ENCODE results near the gene RCE1. TPM values are rescaled to one million over a fixed set of nuclear protein-coding genes. Genes with fewer than 3 reads are reported as not detected.

RCE1 gene
- total RNA-seq, 1 donor from 2014 or later: 30.6 TPM

GRCh38 chr11:66883016-66883965 lies 40.0 kb downstream of the RCE1 start:
- H3K4me3 Mint-ChIP-seq (ENCODE audit: unreplicated experiment): no peak overlapping the region

GRCh38 chr11:66884443-66884842 lies 41.2 kb downstream of the RCE1 start:
- Mint-ChIP-seq H3K4me1 (ENCODE audit: low read depth, unreplicated experiment) (peaks cover 33% of the 10 kb centered on the region), H3K9me3 (ENCODE audit: unreplicated experiment) (peaks cover 3% of the 10 kb centered on the region), H3K4me3 (ENCODE audit: unreplicated experiment) (no peak overlapping the region), H3K27ac (ENCODE audit: unreplicated experiment) (no peak overlapping the region), H3K36me3 (ENCODE audit: unreplicated experiment) (no peaks in the 10 kb centered on the region), H3K27me3 (ENCODE audit: unreplicated experiment) (peaks cover 13% of the 10 kb centered on the region)
- no peak for TF ChIP-seq CTCF (IDR thresholded peaks at IDR 0.05; ENCODE audit: partially characterized antibody, unreplicated experiment)
- no peak for DNase-seq

More at GRCh38 chr11:66883016-66883965, 40.0 kb downstream of the RCE1 start:
- peaks cover 3% of the 10 kb centered on the region for H3K9me3 Mint-ChIP-seq (ENCODE audit: unreplicated experiment)
- peak; percentile 88 for DNase-seq
- no peaks in the 10 kb centered on the region for H3K36me3 Mint-ChIP-seq (ENCODE audit: unreplicated experiment)
- H3K4me1 Mint-ChIP-seq (ENCODE audit: low read depth, unreplicated experiment): peaks cover 34% of the 10 kb centered on the region
- peak overlapping the region; percentile 68 for H3K27ac Mint-ChIP-seq (ENCODE audit: unreplicated experiment)
- peak; percentile 70 for TF ChIP-seq CTCF (IDR thresholded peaks at IDR 0.05; ENCODE audit: partially characterized antibody, unreplicated experiment)
- H3K27me3 Mint-ChIP-seq (ENCODE audit: unreplicated experiment): peaks cover 15% of the 10 kb centered on the region

- DNase-seq: no peak
- no peak overlapping the region for H3K4me3 Mint-ChIP-seq (ENCODE audit: unreplicated experiment)
- no peak overlapping the region for H3K27ac Mint-ChIP-seq (ENCODE audit: unreplicated experiment)
- H3K36me3 Mint-ChIP-seq (ENCODE audit: unreplicated experiment): no peaks in the 10 kb centered on the region
- no peak for TF ChIP-seq CTCF (IDR thresholded peaks at IDR 0.05; ENCODE audit: partially characterized antibody, unreplicated experiment)
- peaks cover 11% of the 10 kb centered on the region for H3K27me3 Mint-ChIP-seq (ENCODE audit: unreplicated experiment)
- peaks cover 3% of the 10 kb centered on the region for H3K9me3 Mint-ChIP-seq (ENCODE audit: unreplicated experiment)
- peaks cover 25% of the 10 kb centered on the region for H3K4me1 Mint-ChIP-seq (ENCODE audit: low read depth, unreplicated experiment)
Measured at GRCh38 chr11:66885469-66885868, 42.2 kb downstream of the RCE1 start.

- Mint-ChIP-seq H3K9me3 (ENCODE audit: unreplicated experiment) (peaks cover 3% of the 10 kb centered on the region), H3K27ac (ENCODE audit: unreplicated experiment) (no peak overlapping the region), H3K27me3 (ENCODE audit: unreplicated experiment) (peaks cover 10% of the 10 kb centered on the region), H3K36me3 (ENCODE audit: unreplicated experiment) (no peaks in the 10 kb centered on the region), H3K4me1 (ENCODE audit: low read depth, unreplicated experiment) (peaks cover 21% of the 10 kb centered on the region), H3K4me3 (ENCODE audit: unreplicated experiment) (peak overlapping the region; percentile 2)
- DNase-seq: no peak
- TF ChIP-seq CTCF (IDR thresholded peaks at IDR 0.05; ENCODE audit: partially characterized antibody, unreplicated experiment): no peak
Measured at GRCh38 chr11:66885950-66886440, 42.8 kb downstream of the RCE1 start.

All from glutamatergic neuron (in vitro differentiated cells).